Keratinocyte (primary cell): ENCODE measurements around the gene REV1. TPM values are rescaled to one million over a fixed set of nuclear protein-coding genes. Genes with fewer than 3 reads are reported as not detected.

Experiments
- DNase-seq: peaks from one replicate; pipeline ENCODE4 v3.0.0-alpha.2; 2011; ENCODE audit warnings: low read depth, missing footprints, low spot score
- FAIRE-seq: peaks from 2 replicates; lab custom pipeline; 2011; peaks lifted over from hg19 to GRCh38; lab: Jason Lieb, UNC
- H2AFZ ChIP-seq: 2 replicates; pipeline ENCODE4 v1.6.0; 2012; ENCODE audit warnings: low read length, control low read depth, inconsistent platforms; ENCODE audit not compliant: control insufficient read depth
- H3K27ac ChIP-seq: 2 replicates; pipeline ENCODE4 v1.5.1; 2011; ENCODE audit warnings: low read length; ENCODE audit not compliant: control insufficient read depth, insufficient read depth
- H3K27me3 ChIP-seq: 3 replicates; pipeline ENCODE4 v1.6.0; 2011; ENCODE audit warnings: low read length; ENCODE audit not compliant: control insufficient read depth, insufficient read depth; ENCODE audit errors: extremely low read depth
- H3K36me3 ChIP-seq, 2 experiments: 2 replicates in 1 of 2; 3 replicates in 1 of 2; pipeline ENCODE4 v1.5.1; 2011; ENCODE audit warnings: low read length in 2 of 2, mild to moderate bottlenecking in 1 of 2; ENCODE audit not compliant: control insufficient read depth in 2 of 2, insufficient read depth in 2 of 2; ENCODE audit errors: extremely low read depth in 1 of 2
- H3K4me1 ChIP-seq: 3 replicates; pipeline ENCODE4 v1.5.1; 2011; ENCODE audit warnings: low read length; ENCODE audit not compliant: control insufficient read depth, insufficient read depth; ENCODE audit errors: extremely low read depth
- H3K4me2 ChIP-seq: 3 replicates; pipeline ENCODE4 v1.6.0; 2011; ENCODE audit warnings: low read depth, low read length; ENCODE audit not compliant: control insufficient read depth, insufficient read depth; ENCODE audit errors: extremely low read depth
- H3K4me3 ChIP-seq, 3 experiments: fragments of 200-600 bp in 1 of 3; sonication (generic) in 1 of 3; 2 replicates in 2 of 3; 3 replicates in 1 of 3; pipeline ENCODE4 v1.5.1; 2011 to 2016; ENCODE audit warnings: low read length in 3 of 3, mild to moderate bottlenecking in 3 of 3, control low read depth in 2 of 3, inconsistent platforms in 1 of 3, low read depth in 1 of 3, mixed read lengths in 1 of 3, mixed run types in 1 of 3, moderate library complexity in 1 of 3; ENCODE audit not compliant: control insufficient read depth in 2 of 3, insufficient read depth in 2 of 3; ENCODE audit errors: extremely low read depth in 1 of 3
- H3K79me2 ChIP-seq: 2 replicates; pipeline ENCODE4 v1.6.0; 2012; ENCODE audit warnings: low read length; ENCODE audit not compliant: control insufficient read depth, insufficient read depth
- H3K9ac ChIP-seq: 3 replicates; pipeline ENCODE4 v1.6.0; 2011; ENCODE audit warnings: low read length; ENCODE audit not compliant: control insufficient read depth, insufficient read depth; ENCODE audit errors: extremely low read depth
- H3K9me1 ChIP-seq: 3 replicates; pipeline ENCODE4 v1.6.0; 2011; ENCODE audit warnings: low read length; ENCODE audit not compliant: control insufficient read depth, insufficient read depth; ENCODE audit errors: extremely low read depth
- H3K9me3 ChIP-seq: 2 replicates; pipeline ENCODE4 v1.5.1; 2012; ENCODE audit warnings: low read depth, low read length; ENCODE audit not compliant: control insufficient read depth
- H4K20me1 ChIP-seq: 3 replicates; pipeline ENCODE4 v1.6.0; 2011; ENCODE audit warnings: low read length; ENCODE audit not compliant: control insufficient read depth, insufficient read depth; ENCODE audit errors: extremely low read depth
- CTCF ChIP-seq, 3 experiments: IDR thresholded peaks in 1 of 3; conservative IDR thresholded peaks in 1 of 3; optimal IDR thresholded peaks in 1 of 3; 2 replicates in 2 of 3; 3 replicates in 1 of 3; pipeline versions ENCODE3 to v1.5.1; 2011; ENCODE audit warnings: low read length in 3 of 3, mild to moderate bottlenecking in 3 of 3, moderate library complexity in 2 of 3, control low read depth in 1 of 3, inconsistent platforms in 1 of 3; ENCODE audit not compliant: insufficient read depth in 2 of 3; ENCODE audit errors: extremely low read depth in 1 of 3
- EZH2 ChIP-seq: IDR thresholded peaks from one replicate; pipeline ENCODE4 v1.6.1; 2012; ENCODE audit warnings: inconsistent platforms, mild to moderate bottlenecking, low read length, moderate library complexity
- dilution Hi-C: fragments of 300-500 bp; cut with MboI; formaldehyde crosslinking; loops from one replicate; pipeline ENCODE4 v1.7.0; 2020; ENCODE audit warnings: low sequenced_read_pairs; ENCODE audit not compliant: extremely low pct_ligation_motif_present
- polyA plus RNA-seq, 5 experiments: library from polyadenylated mRNA; depleted of rRNA in 3 of 5; stranded (reverse) in 3 of 5; stranded (forward) in 1 of 5; unstranded in 1 of 5; fragments of >200 nt; gene quantifications; 1 replicate in 1 of 5; 2 replicates in 3 of 5; 3 replicates in 1 of 5; pipeline versions ENCODE4 v1.2.1 to v1.2.3, GENCODE V29; 2011 to 2012; ENCODE audit warnings: missing spikeins in 2 of 5, low read depth in 1 of 5, low replicate concordance in 1 of 5

REV1 gene
- polyA plus RNA-seq, 1 donor (not counting 4 experiments of a cell fraction or from before 2014, with no cell fraction given): 56.4 TPM

DNA sequence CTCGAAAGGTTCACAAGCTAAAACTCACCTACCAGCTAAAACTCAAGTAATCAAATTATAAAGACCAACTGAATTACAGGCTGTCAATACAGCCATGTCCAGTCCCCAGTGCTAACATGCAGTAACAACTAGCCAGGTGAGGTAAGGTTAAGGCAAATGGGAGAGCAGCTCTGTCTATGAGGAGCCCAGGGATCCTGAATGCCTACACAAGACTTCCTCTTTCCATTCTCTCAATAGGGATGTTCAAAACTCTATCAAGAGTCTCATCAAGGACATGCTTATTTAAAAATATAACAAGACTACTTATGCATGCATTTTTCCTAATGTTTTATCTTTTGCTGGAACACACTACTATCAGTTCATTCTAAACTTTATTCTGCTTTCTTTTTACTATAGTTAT is 20.4 kb downstream of the REV1 start:
- Histone ChIP-seq H3K4me1 (peaks cover 36% of the 10 kb centered on the region), H4K20me1 (no peaks in the 10 kb centered on the region), H3K9me1 (no peaks in the 10 kb centered on the region), H3K79me2 (peaks cover 76% of the 10 kb centered on the region), H3K4me2 (no peak overlapping the region), H3K36me3 (peaks cover 0 to 2% of the 10 kb centered on the region in 2 experiments), H3K27me3 (no peaks in the 10 kb centered on the region), H3K4me3 (no peak overlapping the region), H3K27ac (no peak overlapping the region), H2AFZ (no peak overlapping the region), H3K9ac (no peak overlapping the region), H3K9me3 (peaks cover 3% of the 10 kb centered on the region)
- FAIRE-seq: no peak
- DNase-seq: no peak
- TF ChIP-seq CTCF (optimal IDR thresholded peaks at IDR 0.05 in 1 of 3, IDR thresholded peaks at IDR 0.05 in 1 of 3, conservative IDR thresholded peaks at IDR 0.05 in 1 of 3; ENCODE audit: extremely low read depth in 1 of 3, insufficient read depth in 2 of 3, low read length in 3 of 3) (no peak), EZH2 (no peak)
- dilution Hi-C loops: no loop called here

- peaks cover 3% of the 10 kb centered on the region for H3K9me3 ChIP-seq
- H3K4me3 ChIP-seq: no peak overlapping the region
- no peaks in the 10 kb centered on the region for H4K20me1 ChIP-seq
- no peak overlapping the region for H3K4me2 ChIP-seq
- DNase-seq (no peak), FAIRE-seq (no peak)
- TF ChIP-seq CTCF (optimal IDR thresholded peaks at IDR 0.05 in 1 of 3, IDR thresholded peaks at IDR 0.05 in 1 of 3, conservative IDR thresholded peaks at IDR 0.05 in 1 of 3; ENCODE audit: extremely low read depth in 1 of 3, insufficient read depth in 2 of 3, low read length in 3 of 3) (no peak), EZH2 (no peak)
- H3K27ac ChIP-seq: no peak overlapping the region
- H3K9me1 ChIP-seq: no peaks in the 10 kb centered on the region
- H3K4me1 ChIP-seq: peaks cover 25% of the 10 kb centered on the region
- no peak overlapping the region for H3K9ac ChIP-seq
- no peaks in the 10 kb centered on the region for H3K27me3 ChIP-seq
- dilution Hi-C loops: no loop called here
- H3K79me2 ChIP-seq: peaks cover 76% of the 10 kb centered on the region
- H2AFZ ChIP-seq: no peak overlapping the region
- peaks cover 0 to 2% of the 10 kb centered on the region in 2 experiments for H3K36me3 ChIP-seq
These were observed 21.7 kb downstream of the REV1 start for GRCh38 chr2:99468155-99468554.
